ENCODE results near the gene NFATC1.

The NFATC1 gene

DNA sequence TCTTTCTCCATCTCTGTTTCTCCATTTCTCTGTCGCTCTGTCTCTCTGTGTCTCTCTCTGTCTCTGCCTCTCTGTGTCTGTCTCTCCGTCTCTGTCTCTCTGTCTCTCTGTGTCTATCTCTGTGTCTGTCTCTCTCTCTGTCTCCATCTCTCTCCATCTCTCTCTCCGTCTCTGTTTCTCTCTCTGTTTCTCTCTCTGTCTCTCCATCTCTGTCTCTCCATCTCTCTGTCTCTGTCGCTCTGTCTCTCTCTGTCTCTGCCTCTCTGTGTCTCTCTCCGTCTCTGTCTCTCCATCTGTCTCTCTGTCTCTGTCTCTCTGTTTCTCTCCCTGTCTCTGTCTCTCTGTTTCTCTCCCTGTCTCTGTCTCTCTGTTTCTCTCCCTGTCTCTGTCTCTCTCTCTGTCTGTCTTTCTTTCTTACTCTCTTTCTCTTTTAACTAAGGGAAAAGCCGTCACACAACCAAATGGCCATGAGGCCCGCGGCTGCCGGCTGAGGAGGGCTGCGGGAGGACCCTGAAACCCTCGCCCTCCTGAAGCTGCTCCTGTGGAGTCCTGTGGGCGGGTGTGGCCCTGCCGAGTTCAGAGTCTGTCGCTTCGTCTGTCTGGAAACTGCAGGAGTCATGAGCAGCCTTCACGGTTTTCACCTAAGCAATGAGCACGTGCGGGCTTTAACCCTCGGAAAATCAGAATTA, 29.3 kb downstream of the NFATC1 start:
- no peak for DNase-seq

GRCh38 chr18:79425569-79425886, 29.8 kb downstream of the NFATC1 start:
- no peak for DNase-seq

- DNase-seq: no peak
These were observed 30.9 kb downstream of the NFATC1 start for GRCh38 chr18:79426376-79427300.

- DNase-seq: no peak
These were observed 31.9 kb downstream of the NFATC1 start for GRCh38 chr18:79427368-79428225.

DNA sequence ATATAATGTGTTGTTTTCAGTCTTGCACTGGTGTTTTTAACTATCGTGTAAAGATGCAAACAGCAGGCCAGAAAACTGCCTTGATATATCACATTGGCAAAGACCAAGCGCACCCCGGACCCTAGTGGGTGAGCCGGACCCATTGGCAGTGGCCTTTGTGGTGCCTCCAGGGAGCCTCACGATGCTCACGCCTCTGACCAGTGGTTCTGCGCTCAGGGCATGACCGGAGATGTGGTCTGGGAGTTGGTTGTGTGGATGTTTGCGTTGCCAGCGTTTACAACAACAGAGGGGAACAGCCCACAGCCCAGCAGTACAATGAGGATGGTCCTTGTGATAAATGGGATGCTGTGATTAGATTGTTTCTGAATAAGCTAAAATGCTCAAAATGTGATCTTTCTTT, 32.6 kb downstream of the NFATC1 start:
- DNase-seq: no peak

GRCh38 chr18:79429381-79429780, 33.7 kb downstream of the NFATC1 start:
- DNase-seq: no peak

DNA sequence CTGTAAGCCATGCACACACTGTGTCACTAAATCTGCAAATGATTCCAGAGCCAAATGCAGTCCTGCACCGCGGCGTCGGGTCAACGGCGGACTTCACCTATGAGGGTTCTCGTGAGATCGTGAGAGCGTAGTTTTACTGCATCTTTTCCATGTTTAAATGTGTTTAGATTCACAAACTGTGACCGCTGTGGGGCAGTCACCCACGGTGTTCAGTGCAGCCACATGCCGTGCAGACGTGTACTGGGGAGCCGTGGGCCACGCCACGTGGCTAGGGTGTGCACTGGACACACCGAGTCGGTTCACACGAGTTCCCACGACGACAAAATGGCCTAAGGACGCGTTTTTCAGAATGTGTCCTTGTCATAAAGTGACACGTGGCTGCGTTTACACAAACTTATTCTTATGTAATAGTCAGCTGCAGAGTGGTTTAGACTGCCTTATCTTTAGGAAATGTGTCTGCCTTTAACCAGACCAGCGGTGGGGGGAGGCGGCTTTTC, 34.1 kb downstream of the NFATC1 start:
- no peak for DNase-seq

DNA sequence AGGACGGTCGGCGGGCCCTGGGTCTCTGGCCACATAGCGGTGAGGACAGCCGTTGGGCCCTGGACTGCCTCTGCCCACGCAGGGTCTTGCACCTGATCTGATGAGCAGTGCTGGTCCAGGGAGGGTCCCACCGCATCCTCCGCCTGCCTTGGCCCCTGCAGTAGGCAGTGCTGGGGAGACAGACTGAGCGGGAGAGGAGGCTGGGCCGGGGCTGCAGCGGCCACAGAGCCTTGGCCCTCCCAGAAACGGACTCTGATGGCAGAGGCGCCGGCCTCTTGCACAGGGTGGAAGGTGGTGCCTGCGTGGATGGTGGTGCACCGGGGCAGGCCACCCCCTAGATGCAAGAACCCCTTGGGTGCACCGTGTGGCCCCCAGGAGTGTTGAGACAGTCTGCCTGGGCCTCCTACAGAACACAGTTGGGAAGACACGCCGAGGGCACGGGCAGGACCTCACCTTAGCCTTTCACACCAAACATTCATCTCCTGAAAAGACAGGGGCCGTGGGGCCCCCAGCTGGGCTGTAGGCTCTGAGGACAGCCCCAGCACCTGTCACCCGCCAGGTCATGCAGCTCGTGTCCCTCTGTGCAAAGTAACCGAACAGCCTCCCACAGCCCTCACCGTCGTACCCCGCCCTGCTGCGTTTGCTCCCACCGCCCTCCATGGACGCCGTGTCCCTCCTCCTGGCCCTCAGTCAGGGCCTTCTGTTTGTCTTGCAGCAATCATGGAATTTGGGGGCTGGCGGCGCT, 36.8 kb downstream of the NFATC1 start:
- DNase-seq: no peak

DNA sequence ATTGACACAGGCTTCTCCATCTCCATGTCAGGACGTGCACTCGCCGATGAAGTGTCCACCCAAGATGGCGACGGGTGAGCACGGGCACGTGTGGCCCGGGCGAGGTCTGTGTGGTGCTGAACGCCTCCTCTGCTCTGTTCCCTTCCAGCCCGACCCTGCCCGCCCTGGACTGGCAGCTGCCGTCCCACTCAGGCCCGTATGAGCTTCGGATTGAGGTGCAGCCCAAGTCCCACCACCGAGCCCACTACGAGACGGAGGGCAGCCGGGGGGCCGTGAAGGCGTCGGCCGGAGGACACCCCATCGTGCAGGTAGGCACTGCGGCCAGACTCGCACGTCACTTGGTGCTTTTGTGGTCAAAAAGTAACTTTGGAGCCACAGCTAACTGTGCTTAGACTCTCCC, 37.7 kb downstream of the NFATC1 start:
- DNase-seq: no peak

- no peak for DNase-seq
These were observed 39.1 kb downstream of the NFATC1 start for GRCh38 chr18:79434607-79435401.

DNA sequence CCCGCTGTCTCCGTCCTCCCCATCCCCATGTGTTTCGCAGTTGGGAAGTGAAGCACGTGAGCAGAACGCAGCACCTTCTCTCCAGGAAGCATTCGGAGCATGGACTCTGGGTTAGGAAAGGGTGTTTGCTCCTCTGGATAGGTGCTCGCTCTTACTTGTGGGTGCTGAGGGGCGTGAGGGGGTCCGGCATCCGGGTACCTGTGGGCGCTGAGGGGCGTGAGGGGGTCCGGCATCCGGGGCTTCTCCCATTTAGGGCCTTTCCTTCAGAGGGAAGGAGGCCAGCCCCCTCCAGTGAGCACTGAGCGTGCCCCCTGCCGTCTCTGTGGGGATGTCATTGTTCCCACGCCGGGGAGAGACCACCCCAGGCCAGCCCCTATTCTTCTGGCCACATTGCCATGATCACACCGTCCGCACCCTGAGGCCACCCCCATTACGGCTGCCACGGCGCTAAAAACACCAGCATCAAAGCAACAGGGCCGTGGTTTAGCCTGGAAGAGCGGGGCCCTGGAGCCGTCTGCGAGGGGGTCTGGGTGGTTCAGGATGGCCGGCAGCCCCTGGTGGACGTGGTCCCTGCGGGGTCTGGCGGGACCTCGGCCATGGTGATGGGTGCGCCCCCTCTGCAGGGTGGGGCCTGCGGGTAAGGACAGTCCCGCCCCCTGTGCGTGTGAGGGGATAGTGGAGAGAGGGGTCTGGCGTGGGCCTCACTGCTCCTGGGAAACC, 41.0 kb downstream of the NFATC1 start:
- DNase-seq: no peak

DNA sequence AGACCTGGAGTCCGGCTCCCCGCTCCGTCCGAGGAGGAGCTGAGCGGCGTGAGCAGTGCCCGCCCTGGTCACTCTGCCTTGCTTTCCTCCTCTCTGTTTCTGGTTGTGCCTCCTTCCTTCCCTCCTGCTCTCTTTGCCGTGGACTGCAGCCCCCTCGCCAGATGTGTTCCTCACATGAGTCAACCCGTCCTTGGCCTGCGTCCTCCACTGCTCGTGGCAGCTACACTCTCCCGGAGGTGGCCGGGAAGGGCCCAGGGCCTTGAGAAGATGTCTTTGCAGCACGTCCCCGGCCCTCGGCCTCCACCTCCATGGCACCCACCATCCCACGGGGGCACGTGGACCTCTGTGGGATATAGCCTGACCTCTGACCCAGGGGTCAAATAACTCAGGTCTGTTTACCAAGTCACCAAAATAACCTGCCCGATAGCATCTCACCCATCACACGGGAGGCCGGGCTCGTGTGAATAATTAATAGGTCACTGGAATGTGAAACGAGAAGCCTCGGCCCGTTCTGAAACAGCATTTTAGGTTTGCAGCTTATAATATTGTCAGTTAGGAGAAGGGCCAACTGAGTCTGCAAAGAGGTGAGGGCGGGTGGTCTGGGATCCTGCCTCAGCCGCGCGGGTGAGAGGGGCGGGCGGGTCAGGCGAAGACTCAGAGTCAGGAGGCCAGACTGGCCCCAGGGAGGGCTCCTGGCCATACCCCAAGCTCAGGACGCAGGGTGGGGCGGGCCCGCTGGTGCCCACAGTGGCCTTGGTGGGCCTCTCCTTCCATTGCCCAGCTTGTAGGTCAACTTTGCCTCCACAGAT, 42.6 kb downstream of the NFATC1 start:
- DNase-seq: no peak

GRCh38 chr18:79438898-79439627, 43.3 kb downstream of the NFATC1 start:
- DNase-seq: no peak

GRCh38 chr18:79439628-79440023, 43.9 kb downstream of the NFATC1 start:
- DNase-seq: no peak

DNA sequence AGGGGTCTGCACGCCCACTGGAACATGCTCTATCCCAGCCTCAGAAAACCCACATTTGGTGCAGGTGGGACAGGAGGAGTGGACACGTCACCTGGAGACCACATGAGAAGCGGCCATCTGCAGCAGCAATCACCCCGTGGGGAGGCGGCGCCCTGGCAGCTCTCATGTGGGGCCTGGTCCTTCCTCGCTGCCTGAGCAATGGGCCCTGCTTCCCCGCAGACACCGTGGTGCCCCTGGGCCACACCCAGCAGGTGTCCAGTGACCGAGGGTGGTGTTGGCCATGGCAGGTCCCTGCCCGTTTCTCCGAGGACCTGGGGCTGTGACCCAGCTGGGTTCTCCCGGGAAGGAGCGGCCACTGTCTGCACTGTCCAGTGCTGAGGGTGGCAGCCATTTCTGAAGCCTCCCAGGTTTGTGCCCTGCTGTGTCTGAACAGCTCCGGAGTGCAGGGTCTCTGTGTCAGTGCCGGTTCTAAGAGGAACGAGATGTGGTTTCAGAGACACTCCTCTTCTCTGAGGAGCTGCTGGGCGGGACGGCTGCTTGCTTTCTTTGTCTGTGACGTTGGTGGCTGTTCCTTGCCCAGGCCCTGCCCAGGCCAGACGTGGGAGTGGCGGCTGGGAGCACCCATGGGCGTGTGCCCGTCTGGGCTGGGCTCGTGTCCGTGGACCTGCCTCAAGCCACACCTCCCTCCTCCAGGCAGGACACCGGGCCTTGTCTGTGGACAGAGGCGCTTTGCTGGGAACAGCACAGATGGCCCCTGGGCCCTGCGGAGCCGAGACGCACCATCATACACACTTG, 44.8 kb downstream of the NFATC1 start:
- DNase-seq: no peak

GRCh38 chr18:79441420-79441819, 45.7 kb downstream of the NFATC1 start:
- DNase-seq: no peak

GRCh38 chr18:79442508-79443221, 46.9 kb downstream of the NFATC1 start:
- no peak for DNase-seq

DNA sequence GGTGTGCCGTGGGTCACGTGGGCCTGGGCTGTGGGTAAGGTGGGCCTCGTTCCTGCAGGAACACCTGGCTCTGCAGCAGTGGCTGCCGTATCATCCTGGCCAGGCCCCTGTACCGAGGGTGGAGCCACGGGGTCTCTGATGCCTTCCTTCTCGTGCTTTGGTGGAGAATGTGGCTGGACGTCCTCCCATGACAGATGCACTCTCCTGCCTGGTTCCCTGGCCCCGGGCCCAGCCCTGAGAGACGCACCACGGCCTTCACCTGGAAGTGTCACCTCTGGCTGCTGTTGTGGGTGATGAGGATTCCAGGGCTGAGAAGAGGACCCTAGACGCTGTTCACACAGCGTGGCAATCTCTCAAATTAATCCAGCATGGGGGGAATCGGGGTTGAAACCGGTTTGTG, 49.5 kb downstream of the NFATC1 start:
- DNase-seq: no peak
